ENCODE results near the gene SHISA6. TPM values are rescaled to one million over a fixed set of nuclear protein-coding genes. Genes with fewer than 3 reads are reported as not detected.

Gene SHISA6
- total and polyA plus RNA-seq, 4 donors, result not detected

- Histone ChIP-seq H3K4me3 (ENCODE audit: low read depth in 1 of 3, low read length in 3 of 3) (no peak overlapping the region), H3K4me1 (ENCODE audit: control insufficient read depth in 4 of 4, insufficient read depth in 4 of 4, low read length in 3 of 4) (no peaks in the 10 kb centered on the region), H3K36me3 (ENCODE audit: control insufficient read depth in 4 of 4, insufficient read depth in 3 of 4, low read depth in 1 of 4, low read length in 3 of 4) (no peaks in the 10 kb centered on the region), H3K27me3 (ENCODE audit: control insufficient read depth in 4 of 4, insufficient read depth in 4 of 4, low read length in 3 of 4) (peaks cover 0 to 7% (median 0%) of the 10 kb centered on the region in 4 donors), H3K27ac (ENCODE audit: low read depth in 1 of 2, low read length in 2 of 2) (no peak overlapping the region), H3K9me3 (ENCODE audit: control insufficient read depth in 4 of 4, low read length in 3 of 4) (no peaks in the 10 kb centered on the region), H3K9ac (ENCODE audit: low read depth in 1 of 2, low read length in 2 of 2) (no peak overlapping the region)
- 78% methylated on average over 9 of the region's 9 CpGs for WGBS
- DNase-seq (ENCODE audit: low spot score), result no peak
- no peak for TF ChIP-seq REST (IDR thresholded peaks at IDR 0.05)
- TF ChIP-seq MAX (IDR thresholded peaks at IDR 0.05), result no peak
- TF ChIP-seq HNF4G (IDR thresholded peaks at IDR 0.05), result no peak
- no peak for TF ChIP-seq NR2F2 (IDR thresholded peaks at IDR 0.05)
- TF ChIP-seq ZBTB33 (IDR thresholded peaks at IDR 0.05), result no peak
- no peak for TF ChIP-seq FOXA1 (IDR thresholded peaks at IDR 0.05)
- TF ChIP-seq GABPA (IDR thresholded peaks at IDR 0.05 in 1 of 2, conservative IDR thresholded peaks at IDR 0.05 in 1 of 2), result no peak
- no peak for TF ChIP-seq YY1 (IDR thresholded peaks at IDR 0.05)
- TF ChIP-seq ATF3 (IDR thresholded peaks at IDR 0.05), result no peak
- no peak for TF ChIP-seq JUND (IDR thresholded peaks at IDR 0.05)
- TF ChIP-seq RAD21 (IDR thresholded peaks at IDR 0.05), result no peak
- no peak for TF ChIP-seq RXRA (IDR thresholded peaks at IDR 0.05)
- no peak for TF ChIP-seq HNF4A (conservative IDR thresholded peaks at IDR 0.05)
- no peak for TF ChIP-seq FOXA2 (IDR thresholded peaks at IDR 0.05)
- TF ChIP-seq SP1 (IDR thresholded peaks at IDR 0.05), result no peak
- TF ChIP-seq EGR1 (IDR thresholded peaks at IDR 0.05; ENCODE audit: low read depth in 2 of 2), result no peak
- no peak for TF ChIP-seq TAF1 (conservative IDR thresholded peaks at IDR 0.05)
These were observed 32.6 kb downstream of the SHISA6 start for GRCh38 chr17:11273596-11273995.

- Histone ChIP-seq H3K4me3 (ENCODE audit: low read depth in 1 of 3, low read length in 3 of 3) (no peak overlapping the region), H3K27ac (ENCODE audit: low read depth in 1 of 2, low read length in 2 of 2) (no peak overlapping the region), H3K9ac (ENCODE audit: low read depth in 1 of 2, low read length in 2 of 2) (no peak overlapping the region), H3K9me3 (ENCODE audit: control insufficient read depth in 4 of 4, low read length in 3 of 4) (no peaks in the 10 kb centered on the region), H3K27me3 (ENCODE audit: control insufficient read depth in 4 of 4, insufficient read depth in 4 of 4, low read length in 3 of 4) (peaks cover 0 to 7% (median 0%) of the 10 kb centered on the region in 4 donors), H3K4me1 (ENCODE audit: control insufficient read depth in 4 of 4, insufficient read depth in 4 of 4, low read length in 3 of 4) (no peaks in the 10 kb centered on the region), H3K36me3 (ENCODE audit: control insufficient read depth in 4 of 4, insufficient read depth in 3 of 4, low read depth in 1 of 4, low read length in 3 of 4) (no peaks in the 10 kb centered on the region)
- 78% methylated on average over 14 of the region's 14 CpGs for WGBS
- TF ChIP-seq JUND (IDR thresholded peaks at IDR 0.05) (no peak), ATF3 (IDR thresholded peaks at IDR 0.05) (no peak), MAX (IDR thresholded peaks at IDR 0.05) (no peak)
- no peak for DNase-seq (ENCODE audit: low spot score)
These were observed 33.1 kb downstream of the SHISA6 start for GRCh38 chr17:11274106-11274505.

All from liver (tissue), 9 donors.